Liver (tissue), 3 donors: ENCODE measurements around the gene BORCS5.

Source experiments
- HNF4A ChIP-seq, 2 donors: conservative IDR thresholded peaks; 2 replicates each; pipeline ENCODE4 v1.6.1; 2016; ENCODE audit warnings: antibody characterized with exemption in 2 of 2, mild to moderate bottlenecking in 2 of 2
- RXRA ChIP-seq, 2 donors: IDR thresholded peaks; 2 replicates each; pipeline ENCODE4 v1.6.1; 2017 to 2018; ENCODE audit warnings: antibody characterized with exemption in 2 of 2, mild to moderate bottlenecking in 1 of 2
- TAF1 ChIP-seq: conservative IDR thresholded peaks from 2 replicates; pipeline ENCODE4 v1.6.1; 2016; ENCODE audit warnings: antibody characterized with exemption, mild to moderate bottlenecking
- TF ChIP-seq, protein P1 (sequence below): fragments of 150-350 bp; IDR thresholded peaks from 2 replicates; pipeline ENCODE4 v1.5.1; 2017; ENCODE audit warnings: improper control_type of control experiment, low read depth, low read length; ENCODE audit not compliant: missing input control
- TF ChIP-seq, protein P2 (sequence below): IDR thresholded peaks from 2 replicates; pipeline ENCODE4 v1.6.1; 2016; ENCODE audit warnings: antibody characterized with exemption, mild to moderate bottlenecking
- TF ChIP-seq, protein P3 (sequence below): IDR thresholded peaks from 2 replicates; pipeline ENCODE4 v1.6.1; 2016; ENCODE audit warnings: antibody characterized with exemption
- donor health status: healthy.
- donor health status: healthy.

DNA sequence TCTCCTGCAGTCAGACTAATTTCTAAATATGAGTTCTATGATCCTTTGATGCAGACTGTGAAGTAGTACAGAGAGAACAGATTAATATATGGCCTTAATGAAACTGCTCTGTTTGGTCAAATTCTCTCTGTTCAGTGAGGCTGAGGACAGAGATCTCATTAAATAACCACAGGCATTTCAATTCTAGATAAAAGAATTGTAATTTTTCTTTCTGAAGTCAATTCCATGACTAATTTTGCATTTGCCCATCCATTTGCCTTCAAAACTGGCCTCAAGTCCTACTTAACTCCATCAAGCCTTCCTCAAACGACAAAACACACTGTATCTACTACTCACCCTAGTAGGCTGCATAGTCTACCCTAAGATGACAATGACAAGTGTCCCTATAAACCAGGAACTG, 138.7 kb downstream of the BORCS5 start:
- TF ChIP-seq HNF4A (conservative IDR thresholded peaks at IDR 0.05): no peak
- TF ChIP-seq, protein P1, sequence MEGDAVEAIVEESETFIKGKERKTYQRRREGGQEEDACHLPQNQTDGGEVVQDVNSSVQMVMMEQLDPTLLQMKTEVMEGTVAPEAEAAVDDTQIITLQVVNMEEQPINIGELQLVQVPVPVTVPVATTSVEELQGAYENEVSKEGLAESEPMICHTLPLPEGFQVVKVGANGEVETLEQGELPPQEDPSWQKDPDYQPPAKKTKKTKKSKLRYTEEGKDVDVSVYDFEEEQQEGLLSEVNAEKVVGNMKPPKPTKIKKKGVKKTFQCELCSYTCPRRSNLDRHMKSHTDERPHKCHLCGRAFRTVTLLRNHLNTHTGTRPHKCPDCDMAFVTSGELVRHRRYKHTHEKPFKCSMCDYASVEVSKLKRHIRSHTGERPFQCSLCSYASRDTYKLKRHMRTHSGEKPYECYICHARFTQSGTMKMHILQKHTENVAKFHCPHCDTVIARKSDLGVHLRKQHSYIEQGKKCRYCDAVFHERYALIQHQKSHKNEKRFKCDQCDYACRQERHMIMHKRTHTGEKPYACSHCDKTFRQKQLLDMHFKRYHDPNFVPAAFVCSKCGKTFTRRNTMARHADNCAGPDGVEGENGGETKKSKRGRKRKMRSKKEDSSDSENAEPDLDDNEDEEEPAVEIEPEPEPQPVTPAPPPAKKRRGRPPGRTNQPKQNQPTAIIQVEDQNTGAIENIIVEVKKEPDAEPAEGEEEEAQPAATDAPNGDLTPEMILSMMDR: no peak
- TF ChIP-seq RXRA (IDR thresholded peaks at IDR 0.05): no peak
- TF ChIP-seq, protein P2, sequence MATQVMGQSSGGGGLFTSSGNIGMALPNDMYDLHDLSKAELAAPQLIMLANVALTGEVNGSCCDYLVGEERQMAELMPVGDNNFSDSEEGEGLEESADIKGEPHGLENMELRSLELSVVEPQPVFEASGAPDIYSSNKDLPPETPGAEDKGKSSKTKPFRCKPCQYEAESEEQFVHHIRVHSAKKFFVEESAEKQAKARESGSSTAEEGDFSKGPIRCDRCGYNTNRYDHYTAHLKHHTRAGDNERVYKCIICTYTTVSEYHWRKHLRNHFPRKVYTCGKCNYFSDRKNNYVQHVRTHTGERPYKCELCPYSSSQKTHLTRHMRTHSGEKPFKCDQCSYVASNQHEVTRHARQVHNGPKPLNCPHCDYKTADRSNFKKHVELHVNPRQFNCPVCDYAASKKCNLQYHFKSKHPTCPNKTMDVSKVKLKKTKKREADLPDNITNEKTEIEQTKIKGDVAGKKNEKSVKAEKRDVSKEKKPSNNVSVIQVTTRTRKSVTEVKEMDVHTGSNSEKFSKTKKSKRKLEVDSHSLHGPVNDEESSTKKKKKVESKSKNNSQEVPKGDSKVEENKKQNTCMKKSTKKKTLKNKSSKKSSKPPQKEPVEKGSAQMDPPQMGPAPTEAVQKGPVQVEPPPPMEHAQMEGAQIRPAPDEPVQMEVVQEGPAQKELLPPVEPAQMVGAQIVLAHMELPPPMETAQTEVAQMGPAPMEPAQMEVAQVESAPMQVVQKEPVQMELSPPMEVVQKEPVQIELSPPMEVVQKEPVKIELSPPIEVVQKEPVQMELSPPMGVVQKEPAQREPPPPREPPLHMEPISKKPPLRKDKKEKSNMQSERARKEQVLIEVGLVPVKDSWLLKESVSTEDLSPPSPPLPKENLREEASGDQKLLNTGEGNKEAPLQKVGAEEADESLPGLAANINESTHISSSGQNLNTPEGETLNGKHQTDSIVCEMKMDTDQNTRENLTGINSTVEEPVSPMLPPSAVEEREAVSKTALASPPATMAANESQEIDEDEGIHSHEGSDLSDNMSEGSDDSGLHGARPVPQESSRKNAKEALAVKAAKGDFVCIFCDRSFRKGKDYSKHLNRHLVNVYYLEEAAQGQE: no peak
- TF ChIP-seq TAF1: no peak
- TF ChIP-seq, protein P3, sequence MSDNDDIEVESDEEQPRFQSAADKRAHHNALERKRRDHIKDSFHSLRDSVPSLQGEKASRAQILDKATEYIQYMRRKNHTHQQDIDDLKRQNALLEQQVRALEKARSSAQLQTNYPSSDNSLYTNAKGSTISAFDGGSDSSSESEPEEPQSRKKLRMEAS: no peak
